HCT116 (cell line): ENCODE data around the gene EXOSC5.

ENCODE experiments used
- CEBPB ChIP-seq: IDR thresholded peaks from 2 replicates; pipeline ENCODE4 v1.6.1; 2012; ENCODE audit warnings: low read depth
- EZH2 ChIP-seq: fragments of 200-600 bp; sonication (generic); IDR thresholded peaks from 2 replicates; pipeline ENCODE4 v1.6.1; 2017; ENCODE audit warnings: antibody characterized with exemption, mixed run types
- POLR2A ChIP-seq: IDR thresholded peaks from 2 replicates; pipeline ENCODE4 v1.7.0; 2011; ENCODE audit warnings: borderline replicate concordance; ENCODE audit not compliant: insufficient read depth, insufficient read length; ENCODE audit errors: extremely low read depth
- POLR2AphosphoS5 ChIP-seq: IDR thresholded peaks from 2 replicates; pipeline ENCODE4 v1.6.1; 2011; ENCODE audit warnings: mild to moderate bottlenecking, low read depth, low read length, moderate library complexity

DNA sequence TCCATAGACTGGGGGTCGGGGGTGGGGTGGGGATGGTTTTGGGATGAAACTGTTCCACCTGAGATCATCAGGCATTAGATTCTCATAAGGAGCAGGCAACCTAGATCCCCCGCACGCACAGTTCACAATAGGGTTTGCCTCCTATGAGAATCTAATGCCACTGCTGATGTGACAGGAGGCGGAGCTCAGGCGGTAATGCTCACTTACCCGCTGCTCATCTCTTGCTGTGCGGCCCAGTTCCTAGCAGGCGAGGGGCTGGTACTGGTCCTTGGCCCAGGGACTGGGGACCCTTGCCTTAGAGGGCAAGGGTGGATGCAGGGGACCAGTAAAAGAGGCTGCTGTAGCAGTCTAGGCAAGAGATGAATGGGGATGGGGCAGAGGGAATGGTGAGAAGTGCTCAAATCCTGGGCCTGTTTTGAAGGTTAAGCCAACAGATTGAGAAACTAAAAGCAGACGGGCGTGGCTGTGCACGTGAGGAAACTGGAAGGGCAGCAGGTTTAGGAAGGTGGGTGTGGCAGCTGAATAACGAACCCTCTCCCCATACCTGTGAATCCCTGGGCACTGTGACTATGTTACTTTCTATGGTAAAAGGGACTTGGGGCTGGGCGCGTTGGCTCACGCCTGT lies 44.3 kb upstream of the EXOSC5 start:
- TF ChIP-seq EZH2 (no peak), POLR2AphosphoS5 (no peak), CEBPB (no peak), POLR2A (no peak)
